Activated T-cell treated with anti-CD3 and anti-CD28 coated beads, Interleukin-2, amount 50 U/mL, for 72 hours (primary cell): Measurements from ENCODE around the gene PCK2. TPM values are rescaled to one million over a fixed set of nuclear protein-coding genes. Genes with fewer than 3 reads are reported as not detected.

Experiments used
- ATAC-seq, 2 donors: fragments of 150-1000 bp; cut with Tn5 transposase; replicated peaks in 1 of 2; 2 replicates each; pipeline ENCODE4 v1.10.0; 2021; ENCODE audit warnings: moderate library complexity in 2 of 2, mild to moderate bottlenecking in 1 of 2
- DNase-seq, 2 donors: peaks; one replicate each; pipeline ENCODE4 v3.0.0; 2021 to 2022; ENCODE audit warnings: mixed read lengths in 1 of 2
- H3K27ac Mint-ChIP-seq: one replicate; pipeline ENCODE4 v1.8.0; 2022; ENCODE audit warnings: mild to moderate bottlenecking, moderate library complexity, mixed read lengths
- H3K27me3 Mint-ChIP-seq: one replicate; pipeline ENCODE4 v1.8.0; 2022; ENCODE audit warnings: low read depth, mixed read lengths
- H3K36me3 Mint-ChIP-seq, 2 donors: one replicate each; pipeline ENCODE4 v1.8.0; 2022; ENCODE audit warnings: mixed read lengths in 2 of 2, mild to moderate bottlenecking in 1 of 2; ENCODE audit not compliant: insufficient read depth in 2 of 2
- H3K4me1 Mint-ChIP-seq: one replicate; pipeline ENCODE4 v1.8.0; 2022; ENCODE audit warnings: low read depth, mixed read lengths
- H3K4me3 Mint-ChIP-seq, 2 donors: one replicate each; pipeline ENCODE4 v1.8.0; 2022; ENCODE audit warnings: mild to moderate bottlenecking in 2 of 2, mixed read lengths in 2 of 2, moderate library complexity in 2 of 2
- H3K9me3 Mint-ChIP-seq, 2 donors: one replicate each; pipeline ENCODE4 v1.8.0; 2022; ENCODE audit warnings: mixed read lengths in 2 of 2
- total RNA-seq, 2 donors: library from RNA; stranded (reverse); gene quantifications; one replicate each; pipeline ENCODE4 v1.2.3, GENCODE V29; 2022

PCK2 gene
- total RNA-seq, 2 donors from 2014 or later: 161 to 180 TPM

GRCh38 chr14:24075485-24076301 lies 18.4 kb upstream of the PCK2 start:
- H3K4me3 Mint-ChIP-seq: no peak overlapping the region
- H3K27ac Mint-ChIP-seq: no peak overlapping the region
- no peak for DNase-seq
- no peaks in the 10 kb centered on the region for H3K27me3 Mint-ChIP-seq
- H3K9me3 Mint-ChIP-seq: no peaks in the 10 kb centered on the region
- peaks cover 21% of the 10 kb centered on the region for H3K4me1 Mint-ChIP-seq
- H3K36me3 Mint-ChIP-seq: no peaks in the 10 kb centered on the region
- no peak for ATAC-seq

DNA sequence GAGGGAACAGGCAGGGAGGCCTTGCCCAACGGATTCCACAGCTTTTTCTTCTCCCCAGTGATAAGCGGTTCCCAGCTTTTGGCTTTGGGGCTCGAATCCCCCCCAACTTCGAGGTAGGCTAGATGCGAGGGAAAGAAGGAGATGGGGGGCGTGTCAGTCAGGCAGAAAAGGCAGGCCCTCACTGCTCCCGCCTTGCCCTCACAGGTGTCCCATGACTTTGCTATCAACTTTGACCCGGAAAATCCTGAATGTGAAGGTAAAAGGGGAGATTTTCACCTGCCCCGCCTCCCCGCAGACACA lies 17.9 kb upstream of the PCK2 start:
- peaks cover 17% of the 10 kb centered on the region for H3K4me1 Mint-ChIP-seq
- no peaks in the 10 kb centered on the region for H3K9me3 Mint-ChIP-seq
- H3K36me3 Mint-ChIP-seq: no peaks in the 10 kb centered on the region
- H3K27me3 Mint-ChIP-seq: no peaks in the 10 kb centered on the region
- H3K4me3 Mint-ChIP-seq: no peak overlapping the region
- ATAC-seq (no peak), DNase-seq (no peak)
- no peak overlapping the region for H3K27ac Mint-ChIP-seq

DNA sequence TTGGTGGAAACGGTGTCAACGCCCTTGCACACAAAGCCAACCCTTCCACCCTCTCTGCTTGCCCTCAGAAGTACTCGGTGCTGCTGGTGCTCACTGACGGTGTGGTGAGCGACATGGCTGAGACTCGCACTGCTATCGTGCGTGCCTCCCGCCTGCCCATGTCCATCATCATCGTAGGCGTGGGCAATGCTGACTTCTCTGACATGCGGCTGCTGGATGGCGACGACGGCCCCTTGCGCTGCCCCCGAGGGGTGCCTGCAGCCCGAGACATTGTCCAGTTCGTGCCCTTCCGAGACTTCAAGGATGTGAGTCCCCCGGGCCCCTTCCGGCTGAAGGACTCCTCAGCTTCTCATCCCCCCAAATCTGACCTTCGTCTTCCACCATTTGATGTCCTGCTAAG lies 17.0 kb upstream of the PCK2 start:
- Mint-ChIP-seq H3K4me3 (no peak overlapping the region), H3K27ac (no peak overlapping the region), H3K36me3 (no peaks in the 10 kb centered on the region), H3K27me3 (no peaks in the 10 kb centered on the region), H3K9me3 (no peaks in the 10 kb centered on the region), H3K4me1 (peaks cover 20% of the 10 kb centered on the region)
- ATAC-seq (no peak), DNase-seq (no peak)

DNA sequence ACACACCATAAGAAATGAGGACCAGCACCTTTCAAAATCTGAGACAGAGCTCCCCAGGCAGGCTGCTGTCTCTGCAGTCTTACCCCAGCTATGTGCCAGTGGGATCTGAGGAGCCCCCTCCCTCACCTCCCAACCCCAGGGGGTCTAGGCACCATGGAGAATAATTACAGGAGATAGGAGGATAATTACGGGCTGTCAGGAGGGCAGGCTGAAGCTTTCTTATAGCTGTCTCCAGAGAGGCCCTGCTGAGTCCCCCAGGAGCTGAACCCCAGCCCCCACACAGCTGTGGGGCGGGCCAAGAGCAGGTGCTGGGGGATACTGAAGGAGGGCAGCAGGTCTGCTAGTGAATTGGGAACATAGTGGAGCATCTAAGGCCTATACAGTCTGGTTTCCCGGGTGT lies 16.0 kb upstream of the PCK2 start:
- no peak overlapping the region for H3K27ac Mint-ChIP-seq
- ATAC-seq: no peak
- H3K36me3 Mint-ChIP-seq: no peaks in the 10 kb centered on the region
- H3K27me3 Mint-ChIP-seq: no peaks in the 10 kb centered on the region
- peaks cover 25% of the 10 kb centered on the region for H3K4me1 Mint-ChIP-seq
- no peaks in the 10 kb centered on the region for H3K9me3 Mint-ChIP-seq
- H3K4me3 Mint-ChIP-seq: no peak overlapping the region
- no peak for DNase-seq

DNA sequence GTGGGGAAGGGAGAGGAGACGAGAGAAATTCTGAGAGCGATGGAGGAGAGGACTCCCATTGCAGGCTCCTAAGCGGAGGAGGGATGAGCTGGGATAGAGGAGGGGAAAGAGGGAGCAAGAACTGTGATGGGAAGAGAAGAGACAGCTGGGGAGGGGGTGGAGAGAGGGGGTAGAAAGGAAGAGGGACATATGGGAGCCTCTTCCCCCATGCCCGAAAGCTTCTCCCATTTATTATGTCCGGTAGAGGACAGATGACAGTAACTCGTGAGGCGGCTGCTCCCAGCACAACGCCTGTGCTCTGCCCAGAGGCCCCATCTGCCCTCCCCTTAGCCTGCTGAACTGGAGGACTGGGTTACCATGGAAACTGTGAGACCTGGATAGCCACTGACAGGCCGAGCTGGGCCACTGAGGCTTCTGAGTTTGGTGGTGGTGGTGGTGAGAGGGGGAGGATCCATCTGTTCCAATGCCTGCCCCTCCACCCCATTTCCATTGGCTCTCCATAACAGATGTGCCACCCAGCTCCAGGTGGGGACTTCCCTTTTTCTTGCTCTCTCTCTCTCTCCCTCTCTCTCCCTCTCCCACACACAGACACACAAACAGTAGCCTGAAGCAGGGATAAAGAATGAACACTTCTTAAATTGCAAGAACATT lies 14.5 kb upstream of the PCK2 start:
- H3K4me3 Mint-ChIP-seq: no peak overlapping the region
- no peak for ATAC-seq
- no peaks in the 10 kb centered on the region for H3K36me3 Mint-ChIP-seq
- no peak for DNase-seq
- no peaks in the 10 kb centered on the region for H3K27me3 Mint-ChIP-seq
- peaks cover 25% of the 10 kb centered on the region for H3K4me1 Mint-ChIP-seq
- no peak overlapping the region for H3K27ac Mint-ChIP-seq
- no peaks in the 10 kb centered on the region for H3K9me3 Mint-ChIP-seq

GRCh38 chr14:24080142-24080530 lies 14.0 kb upstream of the PCK2 start:
- Mint-ChIP-seq H3K27me3 (no peaks in the 10 kb centered on the region), H3K4me3 (peak overlapping the region; percentile 83), H3K27ac (no peak overlapping the region), H3K36me3 (no peaks in the 10 kb centered on the region), H3K9me3 (no peaks in the 10 kb centered on the region), H3K4me1 (peaks cover 25% of the 10 kb centered on the region)
- DNase-seq (no peak), ATAC-seq (no peak)

DNA sequence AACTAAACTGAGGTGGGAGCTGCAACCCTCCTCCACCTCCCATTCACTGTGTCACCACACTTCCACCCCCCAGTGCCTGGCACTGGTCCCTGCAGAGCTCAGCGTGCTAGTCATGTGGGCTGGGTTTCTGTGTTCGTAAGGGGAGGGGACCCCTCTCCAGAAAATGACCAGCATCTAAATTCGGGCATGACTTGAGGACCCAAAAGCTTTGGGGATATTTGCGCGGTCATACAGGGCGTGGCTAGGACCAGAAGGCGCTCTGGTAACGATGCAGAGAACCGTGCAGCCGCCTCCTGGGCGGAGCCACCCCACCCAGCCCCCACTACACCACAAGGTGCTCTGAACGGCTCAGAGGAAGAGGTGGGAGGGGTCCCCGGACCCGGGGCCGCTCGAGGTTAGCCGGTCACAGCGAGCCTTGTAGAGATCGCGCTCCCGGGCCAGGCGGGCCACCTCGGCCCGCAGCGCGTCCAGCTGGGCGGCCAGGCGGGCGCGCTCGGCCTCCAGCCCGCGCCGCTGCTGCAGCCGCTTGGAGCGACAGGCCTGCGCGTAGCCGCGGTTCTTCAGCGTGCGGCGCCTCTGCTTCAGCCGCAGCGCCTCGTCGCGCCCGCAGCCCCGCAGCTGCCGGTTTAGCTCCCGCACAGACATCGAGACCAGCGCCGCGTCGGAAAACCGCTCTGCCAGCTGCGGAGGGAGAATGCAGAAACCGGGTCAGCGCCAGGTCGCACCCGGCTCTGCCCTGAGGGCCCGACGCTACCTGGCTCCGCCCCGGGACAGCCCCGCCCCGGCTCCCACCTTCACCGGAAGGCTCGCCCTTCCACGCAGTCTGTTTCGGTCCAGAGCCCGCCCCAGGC lies 13.0 kb upstream of the PCK2 start:
- DNase-seq (peak; percentile 77 to 79), ATAC-seq (peak; percentile 92 to 94)
- Mint-ChIP-seq H3K27ac (no peak overlapping the region), H3K36me3 (no peaks in the 10 kb centered on the region), H3K27me3 (no peaks in the 10 kb centered on the region), H3K9me3 (no peaks in the 10 kb centered on the region), H3K4me1 (peaks cover 25% of the 10 kb centered on the region), H3K4me3 (peak overlapping the region; percentile 83)

DNA sequence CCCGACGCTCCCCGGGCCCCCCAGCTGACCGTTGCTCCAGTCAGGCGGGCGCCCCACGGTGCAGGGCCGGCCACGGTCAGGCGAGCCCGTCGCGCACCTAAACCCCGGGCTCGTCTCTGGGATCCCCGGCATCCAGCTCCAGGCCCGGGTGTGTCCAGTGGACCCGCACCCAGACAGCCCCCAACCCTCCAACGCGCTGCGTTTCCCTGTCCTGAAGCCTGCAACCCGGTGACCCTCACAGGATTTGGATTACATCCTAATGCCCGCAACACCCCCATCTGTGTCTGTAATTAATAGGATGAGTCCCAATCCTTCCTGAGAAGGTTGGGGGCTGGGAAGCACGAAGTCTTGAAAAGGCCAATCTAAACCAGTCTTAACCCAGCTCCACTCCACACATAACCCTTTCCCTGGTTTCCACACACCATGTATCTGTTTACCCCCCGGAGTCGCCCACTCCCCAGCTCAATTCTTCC lies 12.3 kb upstream of the PCK2 start:
- Mint-ChIP-seq H3K36me3 (no peaks in the 10 kb centered on the region), H3K9me3 (no peaks in the 10 kb centered on the region), H3K4me3 (peak overlapping the region; percentile 81 to 83), H3K4me1 (peaks cover 25% of the 10 kb centered on the region), H3K27ac (no peak overlapping the region), H3K27me3 (no peaks in the 10 kb centered on the region)
- DNase-seq (no peak), ATAC-seq (no peak)

DNA sequence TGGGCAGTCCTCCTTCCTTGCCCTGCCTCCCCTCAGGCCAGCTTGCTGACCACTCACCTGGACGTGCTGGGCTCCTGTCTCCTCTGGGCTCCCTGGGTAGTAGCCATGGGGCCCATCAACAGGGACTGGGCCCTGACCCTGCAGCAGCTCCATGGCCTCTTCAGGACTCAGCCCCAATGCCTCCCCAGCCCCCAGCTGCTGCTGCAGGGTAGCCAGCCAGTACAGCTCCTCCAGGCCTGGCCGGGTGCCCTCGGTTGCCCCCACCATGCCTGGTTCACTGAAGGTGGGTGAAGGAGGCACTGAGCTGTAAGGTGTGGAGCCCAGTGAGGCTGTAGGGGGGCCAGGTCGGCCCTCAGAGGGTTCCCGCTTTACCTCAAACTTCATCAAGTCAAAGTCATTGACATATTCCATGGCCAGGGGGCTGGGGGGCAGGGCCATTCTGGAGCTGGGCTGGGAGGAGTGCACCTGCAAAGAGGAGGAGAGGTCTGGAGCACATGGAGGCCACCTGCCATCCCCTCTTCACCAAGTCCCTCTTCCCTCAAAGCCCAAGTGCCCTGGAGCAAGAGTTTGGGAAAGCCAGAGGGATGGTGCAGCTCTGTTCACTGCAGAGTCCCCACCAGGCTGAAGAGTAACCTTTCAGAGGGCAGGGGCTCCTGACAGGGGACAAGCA lies 11.6 kb upstream of the PCK2 start:
- Mint-ChIP-seq H3K36me3 (no peaks in the 10 kb centered on the region), H3K4me3 (peak overlapping the region; percentile 81 to 83), H3K4me1 (peaks cover 25% of the 10 kb centered on the region), H3K9me3 (no peaks in the 10 kb centered on the region), H3K27me3 (no peaks in the 10 kb centered on the region), H3K27ac (no peak overlapping the region)
- DNase-seq (no peak), ATAC-seq (no peak)

GRCh38 chr14:24083462-24083861 lies 10.6 kb upstream of the PCK2 start:
- Mint-ChIP-seq H3K9me3 (no peaks in the 10 kb centered on the region), H3K4me1 (peaks cover 25% of the 10 kb centered on the region), H3K27ac (no peak overlapping the region), H3K36me3 (no peaks in the 10 kb centered on the region), H3K27me3 (no peaks in the 10 kb centered on the region), H3K4me3 (no peak overlapping the region)
- DNase-seq (no peak), ATAC-seq (no peak)

DNA sequence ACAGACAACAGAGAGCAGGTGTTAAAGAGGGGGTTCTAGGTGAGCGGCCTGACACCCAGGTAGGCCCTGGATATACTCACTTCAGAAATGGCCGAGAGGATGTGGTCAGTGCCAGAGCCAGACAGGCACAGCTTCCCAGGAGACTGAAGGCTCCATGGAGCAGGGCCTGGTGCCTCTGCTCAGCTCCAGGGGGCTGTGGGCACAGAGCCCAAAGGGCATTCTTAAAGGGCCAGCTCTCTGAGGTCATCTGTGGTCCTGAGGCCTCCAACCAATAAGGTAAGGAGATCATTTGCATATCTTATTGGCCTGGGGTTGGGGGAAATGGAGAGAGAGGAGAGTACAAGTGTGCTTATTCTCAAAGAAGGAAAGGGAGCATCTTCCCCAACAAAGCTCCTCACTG lies 9.7 kb upstream of the PCK2 start:
- H3K9me3 Mint-ChIP-seq: no peaks in the 10 kb centered on the region
- peaks cover 20% of the 10 kb centered on the region for H3K4me1 Mint-ChIP-seq
- DNase-seq (no peak), ATAC-seq (no peak)
- no peak overlapping the region for H3K27ac Mint-ChIP-seq
- no peaks in the 10 kb centered on the region for H3K27me3 Mint-ChIP-seq
- no peaks in the 10 kb centered on the region for H3K36me3 Mint-ChIP-seq
- no peak overlapping the region for H3K4me3 Mint-ChIP-seq

GRCh38 chr14:24085215-24085614 lies 8.9 kb upstream of the PCK2 start:
- Mint-ChIP-seq H3K27me3 (no peaks in the 10 kb centered on the region), H3K36me3 (no peaks in the 10 kb centered on the region), H3K27ac (no peak overlapping the region), H3K4me1 (peaks cover 16% of the 10 kb centered on the region), H3K9me3 (no peaks in the 10 kb centered on the region), H3K4me3 (no peak overlapping the region)
- ATAC-seq (no peak), DNase-seq (no peak)
